Stimulated activated naive CD8-positive, alpha-beta T cell treated with anti-CD3 and anti-CD28 coated beads, Interleukin-15, Interleukin-2, amounts not matched to agents 100 U/mL and 50 U/mL, for 24 hours (primary cell): ENCODE measurements around the gene KRTAP22-2.

ENCODE experiments used
- ATAC-seq: fragments of 150-1000 bp; cut with Tn5 transposase; one replicate; pipeline ENCODE4 v1.10.0; 2021
- DNase-seq: peaks from one replicate; pipeline ENCODE4 v3.0.0; 2021

Gene KRTAP22-2

GRCh38 chr21:30590297-30590696 lies at the start of gene KRTAP22-2:
KRTAP22-2 (minus strand) TSS chr21:30590397.
- no peak for DNase-seq

GRCh38 chr21:30638686-30639085 lies 48.5 kb upstream of the KRTAP22-2 start:
- no peak for ATAC-seq

More at GRCh38 chr21:30590297-30590696, at the start of gene KRTAP22-2:
- ATAC-seq = no peak

GRCh38 chr21:30634906-30635305 lies 44.7 kb upstream of the KRTAP22-2 start, which contains the start of gene KRTAP20-2:
KRTAP20-2 (plus strand) TSS chr21:30635206; CDS start chr21:30635264, 58 bp downstream.
- DNase-seq (no peak), ATAC-seq (no peak)

More at GRCh38 chr21:30638686-30639085, 48.5 kb upstream of the KRTAP22-2 start:
- no peak for DNase-seq

GRCh38 chr21:30629200-30629599 lies 39.0 kb upstream of the KRTAP22-2 start:
- DNase-seq = no peak
- ATAC-seq = no peak

GRCh38 chr21:30628109-30628508 lies 37.9 kb upstream of the KRTAP22-2 start:
- no peak for DNase-seq
- no peak for ATAC-seq

GRCh38 chr21:30625449-30626165 lies 35.4 kb upstream of the KRTAP22-2 start:
- ATAC-seq (no peak), DNase-seq (no peak)

GRCh38 chr21:30623362-30623761 lies 33.2 kb upstream of the KRTAP22-2 start:
- ATAC-seq = no peak
- no peak for DNase-seq

GRCh38 chr21:30620522-30620921 lies 30.3 kb upstream of the KRTAP22-2 start, which contains the start of gene KRTAP20-4:
KRTAP20-4 (plus strand) TSS chr21:30620627.
- no peak for DNase-seq

GRCh38 chr21:30620080-30620479 lies 29.9 kb upstream of the KRTAP22-2 start:
- DNase-seq = no peak
- no peak for ATAC-seq

More at GRCh38 chr21:30620522-30620921, 30.3 kb upstream of the KRTAP22-2 start, which contains the start of gene KRTAP20-4:
- no peak for ATAC-seq

GRCh38 chr21:30616125-30616524 lies 25.9 kb upstream of the KRTAP22-2 start, which contains the start of gene KRTAP20-1:
KRTAP20-1 (plus strand) TSS chr21:30616425; CDS start chr21:30616455, 30 bp downstream.
- no peak for ATAC-seq
- no peak for DNase-seq

GRCh38 chr21:30615199-30615598 lies 25.0 kb upstream of the KRTAP22-2 start:
- DNase-seq (no peak), ATAC-seq (no peak)

- ATAC-seq (peak; percentile 19), DNase-seq (no peak)
These were observed 23.6 kb upstream of the KRTAP22-2 start, which contains the start of gene KRTAP6-1 for GRCh38 chr21:30613836-30614235. KRTAP6-1 (minus strand) TSS chr21:30613930; CDS start chr21:30613904, 26 bp downstream.

GRCh38 chr21:30612132-30612531 lies 21.9 kb upstream of the KRTAP22-2 start:
- ATAC-seq (no peak), DNase-seq (no peak)

GRCh38 chr21:30605968-30606367 lies 15.8 kb upstream of the KRTAP22-2 start:
- ATAC-seq = no peak

GRCh38 chr21:30600787-30601186 lies 10.6 kb upstream of the KRTAP22-2 start, which contains the start of gene KRTAP22-1:
KRTAP22-1 (plus strand) TSS chr21:30601087.
- ATAC-seq (no peak), DNase-seq (no peak)

More at GRCh38 chr21:30605968-30606367, 15.8 kb upstream of the KRTAP22-2 start:
- DNase-seq = no peak

- DNase-seq (no peak), ATAC-seq (no peak)
These were observed 8.6 kb upstream of the KRTAP22-2 start, which contains the start of gene KRTAP6-2 for GRCh38 chr21:30598802-30599201. KRTAP6-2 (minus strand) TSS chr21:30598902; CDS start chr21:30598874, 28 bp downstream.

GRCh38 chr21:30592140-30592539 lies 1.9 kb upstream of the KRTAP22-2 start, which contains the start of gene KRTAP6-3:
KRTAP6-3 (plus strand) TSS chr21:30592440; CDS start chr21:30592446, 6 bp downstream.
- no peak for ATAC-seq
- no peak for DNase-seq

GRCh38 chr21:30582870-30583269 lies 7.3 kb downstream of the KRTAP22-2 start:
- DNase-seq = no peak
- ATAC-seq = no peak

GRCh38 chr21:30580132-30580531 lies 10.1 kb downstream of the KRTAP22-2 start:
- ATAC-seq (no peak), DNase-seq (no peak)

- ATAC-seq = no peak
- DNase-seq = no peak
These were observed 10.9 kb downstream of the KRTAP22-2 start for GRCh38 chr21:30579346-30579745.

- ATAC-seq = no peak
- no peak for DNase-seq
These were observed 12.4 kb downstream of the KRTAP22-2 start for GRCh38 chr21:30577766-30578165.

GRCh38 chr21:30567617-30568016 lies 22.6 kb downstream of the KRTAP22-2 start:
- DNase-seq (no peak), ATAC-seq (no peak)

- no peak for DNase-seq
- ATAC-seq = no peak
These were observed 26.6 kb downstream of the KRTAP22-2 start for GRCh38 chr21:30563630-30564029.
